NCI-H1694 treated with DMSO at 0.1 percent for 48 hours (cell line): ENCODE data around the gene DNAJC11.
A peak's percentile ranks its signal among the peaks of the same experiment; 100 is the strongest.
"Not testable (repeated sequence)": the region's sequence is repeated elsewhere in the genome, so short reads cannot be mapped to it uniquely, and the experiment has no call there.

Experiments used
- DNase-seq: peaks from one replicate; lab custom pipeline; 2025; lab: John Stamatoyannopoulos, UW

Gene DNAJC11

DNA sequence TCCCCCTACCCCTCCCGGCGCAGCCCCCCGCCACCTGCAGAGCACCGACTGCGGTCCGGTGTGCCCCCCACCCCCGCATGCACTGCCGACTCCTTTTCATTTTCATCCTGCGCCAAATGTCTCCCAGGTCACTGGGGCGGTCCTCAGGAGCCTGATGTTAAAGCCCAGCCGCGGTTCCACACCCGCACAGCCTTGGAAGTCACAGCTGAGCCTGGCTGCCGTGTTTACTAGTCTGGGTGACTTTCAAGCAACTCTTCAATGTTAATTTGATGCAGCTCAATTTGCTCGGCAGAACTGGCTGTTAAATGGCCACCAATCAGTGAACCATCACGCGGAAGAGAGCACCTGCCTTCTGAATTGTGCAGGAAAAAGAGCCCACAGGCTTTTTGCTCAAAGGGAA, 49.7 kb downstream of the DNAJC11 start:
- no peak for DNase-seq

- DNase-seq = no peak
Observed at GRCh38 chr1:6648556-6648955, 53.1 kb downstream of the DNAJC11 start.

DNA sequence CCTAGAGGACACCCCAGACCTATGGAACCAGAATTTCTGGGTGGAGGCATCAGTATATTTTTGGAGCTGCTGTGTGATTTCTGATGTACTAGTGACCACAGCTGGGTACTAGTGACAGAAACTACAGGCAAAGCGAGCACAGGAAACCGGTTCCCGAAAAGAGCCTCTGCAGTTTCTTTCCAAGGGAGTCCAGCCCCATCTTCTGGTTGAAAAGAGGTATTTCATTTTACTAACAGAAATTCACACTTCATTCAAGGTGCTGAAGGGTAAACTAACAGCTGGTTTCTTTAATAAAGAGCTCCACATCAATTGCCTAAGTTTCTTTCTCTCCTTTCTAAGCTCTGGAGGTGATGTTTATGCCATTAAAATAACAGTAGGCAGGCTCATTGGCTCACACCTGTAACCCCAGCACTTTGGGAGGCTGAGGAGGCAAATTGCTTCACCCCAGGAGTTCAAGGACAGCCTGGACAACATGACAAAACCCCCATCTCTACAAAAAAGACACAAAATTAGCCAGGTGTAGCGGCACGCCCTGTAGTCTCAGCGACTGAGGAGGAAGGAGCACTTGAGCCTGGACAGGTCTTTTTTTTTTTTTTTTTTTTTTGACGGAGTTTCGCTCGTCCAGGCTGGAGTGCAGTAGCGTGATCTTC, 55.0 kb downstream of the DNAJC11 start:
- DNase-seq = peak; percentile 63

DNA sequence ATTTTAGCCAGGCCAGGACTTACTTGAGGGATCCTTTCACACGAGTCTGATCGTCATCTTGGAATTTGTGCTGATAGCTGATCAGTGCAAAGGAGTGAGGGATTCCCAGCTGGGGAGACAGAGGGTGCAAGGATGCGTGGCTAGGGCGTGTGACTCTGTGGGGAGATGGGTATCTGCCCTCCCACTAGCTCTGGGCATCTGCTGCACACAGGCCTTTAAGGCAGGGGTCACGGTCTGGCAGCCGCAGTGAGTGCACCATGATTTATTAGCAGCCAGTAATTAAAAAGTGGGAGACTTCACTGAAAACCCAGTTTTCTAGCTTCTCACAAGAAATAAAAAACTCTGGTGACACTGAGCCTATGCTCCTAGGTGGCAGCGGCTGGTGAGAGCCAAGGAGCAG, 56.6 kb downstream of the DNAJC11 start:
- DNase-seq = no peak

- DNase-seq = not testable (repeated sequence)
Observed at GRCh38 chr1:6640867-6641266, 60.7 kb downstream of the DNAJC11 start.

DNA sequence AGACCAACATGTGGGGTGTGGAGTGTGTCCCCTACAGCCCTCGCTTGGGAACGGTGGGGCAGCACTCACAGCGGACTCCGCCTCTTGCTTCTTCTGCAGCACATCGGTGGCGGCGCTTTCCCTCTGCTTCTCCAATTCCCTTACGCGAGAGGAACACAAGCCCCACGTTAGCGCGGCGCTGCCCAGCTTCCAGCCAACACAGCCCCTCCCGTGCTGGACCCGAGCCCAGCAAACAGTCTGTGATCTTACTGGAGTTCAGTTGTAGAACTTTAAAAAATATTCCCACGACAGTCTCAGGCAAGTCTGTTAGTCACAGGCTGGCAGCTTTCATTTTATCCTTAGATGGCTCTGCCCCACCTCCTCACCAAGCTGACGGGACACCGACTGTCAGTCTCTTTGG, 63.4 kb downstream of the DNAJC11 start:
- no peak for DNase-seq

DNA sequence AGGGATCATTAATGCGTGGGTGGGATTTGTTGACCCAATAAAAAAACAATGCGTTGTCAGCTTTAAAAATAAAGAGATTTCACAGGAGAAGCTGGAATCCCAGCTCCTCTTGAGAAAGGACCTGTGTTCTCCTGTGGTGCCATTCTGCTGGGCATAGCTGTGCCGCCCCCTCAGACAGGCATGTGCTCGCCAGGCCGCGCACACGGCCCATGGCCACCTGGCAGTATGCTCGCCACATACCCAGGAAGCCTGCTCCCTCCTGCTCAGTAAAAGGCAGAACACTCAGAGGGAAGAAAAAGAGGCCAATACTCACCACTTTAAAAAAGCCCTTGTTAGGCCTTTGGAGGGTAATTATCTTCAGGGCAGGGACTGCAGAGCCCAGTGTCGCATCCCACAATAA, 63.8 kb downstream of the DNAJC11 start:
- DNase-seq = no peak

DNA sequence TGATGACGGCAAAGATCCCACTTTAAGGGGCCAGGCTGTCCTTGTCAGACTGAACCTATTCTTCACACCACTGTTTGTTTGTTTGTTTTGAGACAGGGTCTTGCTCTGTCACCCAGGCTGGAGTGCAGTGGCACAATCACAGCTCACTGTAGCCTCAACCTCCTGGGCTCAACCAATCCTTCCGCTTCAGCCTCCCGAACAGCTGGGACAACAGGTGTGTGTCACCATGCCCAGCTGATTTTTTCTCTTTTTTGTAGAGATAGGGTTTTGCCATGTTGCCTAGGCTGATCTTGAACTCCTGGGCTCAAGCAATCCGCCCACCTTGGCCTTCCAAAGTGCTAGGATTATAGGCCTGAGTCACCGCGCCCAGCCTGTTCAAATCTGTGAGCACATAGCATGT, 64.8 kb downstream of the DNAJC11 start:
- DNase-seq = not testable (repeated sequence)

DNA sequence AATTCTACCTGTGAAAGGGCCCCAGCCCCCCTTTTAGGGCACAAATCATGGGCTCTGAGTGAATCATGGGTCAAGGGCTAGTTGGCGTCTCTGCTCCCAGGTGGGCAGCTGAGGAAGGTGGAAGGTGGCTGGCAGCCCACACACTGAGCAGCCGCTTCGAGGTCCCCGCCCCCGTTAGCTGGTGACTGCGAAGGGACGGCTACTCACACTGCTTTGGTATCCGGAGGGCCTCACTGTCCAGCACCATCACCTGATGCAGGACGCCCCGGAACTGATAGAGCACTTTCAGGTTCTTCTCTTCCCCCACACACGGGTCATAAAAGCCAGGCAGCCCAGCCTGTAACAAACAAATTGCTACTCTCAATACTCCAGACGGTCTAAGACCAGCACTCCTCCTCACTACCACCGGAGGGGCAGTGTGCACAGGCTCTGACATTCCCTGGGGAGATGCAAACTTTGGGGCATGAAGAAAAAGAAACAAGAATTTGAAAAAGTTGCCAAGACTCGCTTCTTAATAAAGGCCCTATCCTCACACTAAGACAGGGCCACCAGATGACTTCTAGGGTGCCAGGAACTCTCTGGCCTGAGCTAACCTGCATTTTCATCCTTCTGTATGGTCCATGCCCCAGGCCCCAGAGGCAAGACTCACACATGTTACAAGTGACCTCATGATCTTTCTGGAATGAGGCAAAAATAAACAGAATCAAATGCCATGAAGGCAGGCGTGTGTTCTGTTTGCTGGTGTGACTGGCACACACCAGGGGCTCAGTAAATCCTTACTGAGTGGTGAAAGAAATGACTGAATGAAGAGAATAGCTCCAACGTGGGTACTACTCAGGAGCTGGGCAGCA, 65.5 kb downstream of the DNAJC11 start:
- no peak for DNase-seq

- no peak for DNase-seq
Observed at GRCh38 chr1:6635161-6635909, 66.3 kb downstream of the DNAJC11 start.

DNA sequence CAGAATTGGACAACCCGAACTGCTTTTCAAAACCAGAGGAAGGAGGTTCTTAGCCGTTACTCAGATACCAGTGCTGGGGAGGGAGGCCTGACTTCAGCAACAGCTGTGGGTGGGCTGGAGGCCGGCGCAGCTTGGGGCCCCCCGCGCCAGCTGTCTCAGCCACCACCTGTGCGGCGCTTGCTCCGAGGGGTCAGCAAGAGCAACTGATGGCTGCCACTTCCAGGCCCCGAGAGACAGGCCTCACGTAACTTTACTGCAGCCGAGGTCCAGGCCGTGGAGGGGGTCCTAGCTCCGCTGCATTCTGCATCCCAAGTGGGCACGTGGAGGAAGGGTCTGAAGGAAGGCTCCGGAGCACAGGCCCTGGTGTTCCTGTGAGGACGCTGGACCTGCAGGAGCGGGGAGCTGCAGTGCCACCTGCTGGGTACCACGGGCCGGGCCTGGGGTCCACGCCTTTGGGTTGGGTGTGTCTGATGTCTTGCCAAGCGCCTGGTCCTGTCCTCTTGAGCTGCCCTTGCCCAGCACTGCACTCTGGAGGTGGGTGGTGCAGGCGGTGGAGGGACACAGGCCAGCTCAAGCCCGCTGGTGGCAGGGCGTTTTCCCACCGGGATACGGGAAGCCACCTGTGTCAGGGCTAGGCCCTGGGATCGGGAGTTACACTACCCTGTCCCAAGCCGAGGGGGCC, 67.1 kb downstream of the DNAJC11 start:
- no peak for DNase-seq

GRCh38 chr1:6632588-6633514, 68.8 kb downstream of the DNAJC11 start:
- no peak for DNase-seq

GRCh38 chr1:6631058-6631457, 70.6 kb downstream of the DNAJC11 start:
- no peak for DNase-seq

- no peak for DNase-seq
Observed at GRCh38 chr1:6630027-6630426, 71.6 kb downstream of the DNAJC11 start.

DNA sequence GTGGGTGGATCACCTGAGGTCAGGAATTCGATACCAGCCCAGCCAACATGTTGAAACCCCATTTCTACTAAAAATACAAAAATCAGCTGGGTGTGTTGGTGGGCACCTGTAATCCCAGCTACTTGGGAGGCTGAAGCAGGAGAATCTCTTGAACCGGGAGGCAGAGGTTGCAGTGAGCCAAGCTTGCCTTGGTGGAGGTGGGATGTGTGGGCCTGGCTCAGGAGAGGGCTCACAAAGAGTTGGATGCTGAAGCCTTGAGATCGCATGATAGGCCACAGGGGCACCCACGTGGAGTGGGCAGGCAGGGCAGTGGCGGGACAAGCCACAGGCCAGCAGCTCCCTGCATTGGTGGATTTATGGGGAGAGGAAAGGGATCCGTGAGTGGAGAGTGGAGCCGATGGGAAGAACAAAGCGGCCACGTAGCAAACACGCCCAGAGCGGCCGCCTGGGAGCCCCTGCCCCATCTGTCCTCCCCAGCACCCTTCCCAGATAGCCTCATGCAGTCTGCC, 72.6 kb downstream of the DNAJC11 start:
- DNase-seq = no peak

- no peak for DNase-seq
Observed at GRCh38 chr1:6627841-6628545, 73.6 kb downstream of the DNAJC11 start.

DNA sequence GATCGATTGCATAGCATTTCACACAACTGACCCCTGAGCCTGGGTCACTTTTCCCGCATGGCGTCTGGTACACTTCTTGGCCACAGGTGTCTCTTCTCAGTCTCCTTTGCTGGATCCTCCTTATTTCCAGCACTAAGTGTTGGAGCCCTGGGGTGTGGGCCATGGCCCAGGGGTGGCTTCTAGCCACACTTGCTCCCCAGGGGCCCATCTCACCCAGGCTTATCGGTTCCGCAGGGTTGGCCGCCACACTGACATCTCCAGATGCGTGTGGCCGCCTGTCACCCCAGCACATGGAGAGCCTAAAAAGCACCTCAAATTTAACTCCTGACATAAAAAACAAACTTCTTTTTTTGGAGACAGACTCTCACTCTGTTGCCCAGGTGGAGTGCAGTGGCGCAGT, 74.6 kb downstream of the DNAJC11 start:
- DNase-seq = no peak

GRCh38 chr1:6625584-6626149, 75.9 kb downstream of the DNAJC11 start:
- DNase-seq = no peak

DNA sequence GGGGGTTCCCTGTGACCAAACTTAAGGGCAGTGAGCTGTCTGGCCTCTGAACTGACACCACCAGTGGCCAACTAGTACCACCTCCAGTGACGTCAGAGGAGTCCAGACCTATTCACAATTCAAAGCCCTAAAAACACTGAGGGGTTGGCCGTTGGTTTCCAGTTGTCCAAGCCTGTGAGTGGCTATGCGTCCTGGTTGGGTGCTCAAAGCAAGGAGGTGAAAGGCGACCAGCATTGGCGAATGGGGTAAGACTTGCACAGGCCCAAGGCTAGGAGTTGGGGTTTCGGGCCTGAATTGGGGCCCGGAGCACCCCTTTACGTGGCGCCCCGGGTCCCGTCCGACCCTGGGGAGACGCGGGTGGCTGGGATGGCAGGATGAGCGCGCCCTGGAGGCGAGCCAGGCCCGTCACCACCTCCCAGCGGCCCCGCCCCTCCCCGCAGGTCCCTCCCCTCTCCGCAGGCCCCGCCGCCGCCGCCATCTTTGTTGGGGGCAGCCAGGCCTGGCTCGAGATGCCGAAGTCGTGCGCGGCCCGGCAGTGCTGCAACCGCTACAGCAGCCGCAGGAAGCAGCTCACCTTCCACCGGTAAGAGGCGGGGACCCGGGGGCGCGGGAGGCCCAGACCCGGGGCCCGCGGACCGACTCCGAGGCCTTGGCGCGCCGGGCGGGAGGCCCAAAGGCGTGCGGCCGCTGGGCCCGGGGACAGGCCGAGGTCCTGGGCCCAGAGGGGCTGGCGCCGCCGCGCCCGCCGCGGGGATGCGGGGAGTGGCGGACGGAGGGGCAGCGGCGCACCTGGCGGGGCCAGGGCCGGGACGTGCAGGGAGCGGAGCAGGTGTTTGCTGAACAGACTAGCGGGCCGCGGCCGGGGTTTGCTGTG, 76.7 kb downstream of the DNAJC11 start, which contains the start of gene THAP3:
THAP3 (plus strand) TSS at position 159 of the 874 bp plus-strand sequence; CDS start at position 510, 351 bp downstream.
- peak; percentile 15 for DNase-seq
